ENCODE data around the gene RASL10B. TPM values are rescaled to one million over a fixed set of nuclear protein-coding genes. Genes with fewer than 3 reads are reported as not detected.
A peak's percentile ranks its signal among the peaks of the same experiment; 100 is the strongest.

The RASL10B gene
- total and polyA plus RNA-seq, 2 experiments from 2014 or later = 0.11 to 0.54 TPM

DNA sequence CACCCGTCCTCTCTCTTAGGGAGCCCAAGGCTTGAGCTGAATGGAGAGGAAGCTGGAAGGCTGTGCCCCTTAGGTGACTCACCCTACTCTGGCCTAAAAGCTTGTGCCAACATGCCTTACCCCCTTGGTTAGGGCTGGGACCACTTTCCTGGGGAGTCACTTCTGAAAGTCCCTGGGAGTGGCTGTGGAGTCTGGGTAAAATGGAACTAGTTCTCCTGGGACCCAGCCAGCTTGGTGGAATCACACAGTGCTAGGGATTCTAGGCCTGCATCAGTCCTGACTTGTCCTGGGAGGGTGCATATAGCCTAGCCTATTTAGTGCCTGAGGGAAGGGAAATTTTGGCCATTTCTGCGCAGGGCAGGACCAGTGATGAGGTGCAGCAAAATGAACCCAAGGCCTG, 53.5 kb downstream of the RASL10B start:
- no peaks in the 10 kb centered on the region for H3K9me2 ChIP-seq (ENCODE audit: insufficient read depth)
- 92 to 94% methylated on average over 2 of the region's 2 CpGs for WGBS, 2 experiments (ENCODE audit: low coverage in 1 of 2, low lambda C conversion rate in 2 of 2, missing lambda C conversion rate in 2 of 2)
- H3K9ac ChIP-seq = no peak overlapping the region
- H3K4me2 ChIP-seq (ENCODE audit: unreplicated experiment) = no peak overlapping the region
- no peak overlapping the region for H3K27ac ChIP-seq
- H3K4me1 ChIP-seq (ENCODE audit: insufficient read depth) = peaks cover 40% of the 10 kb centered on the region
- H3K9me3 ChIP-seq (ENCODE audit: low read depth) = no peaks in the 10 kb centered on the region
- H3K36me3 ChIP-seq (ENCODE audit: low read depth) = no peaks in the 10 kb centered on the region
- H3F3A ChIP-seq (ENCODE audit: insufficient read depth) = peaks cover 25% of the 10 kb centered on the region
- DNase-seq = no peak
- no peak overlapping the region for H2AFZ ChIP-seq
- no peak overlapping the region for H3K4me3 ChIP-seq
- H3K27me3 ChIP-seq (replicated peaks; ENCODE audit: insufficient read depth) = peaks cover 18% of the 10 kb centered on the region
- in situ Hi-C loops (cut with MboI) = no loop called here
- H3K79me2 ChIP-seq (ENCODE audit: insufficient read depth) = no peaks in the 10 kb centered on the region
- TF ChIP-seq EZH2phosphoT487 (IDR thresholded peaks at IDR 0.05; ENCODE audit: insufficient read depth, low read depth) (no peak), EZH2 (IDR thresholded peaks at IDR 0.05; ENCODE audit: insufficient read depth, poor library complexity, severe bottlenecking) (no peak)
- no peaks in the 10 kb centered on the region for H4K20me1 ChIP-seq (ENCODE audit: insufficient read depth)

GRCh38 chr17:35786941-35787432, 55.5 kb downstream of the RASL10B start:
- in situ Hi-C loops (cut with MboI) = no loop called here
- no peaks in the 10 kb centered on the region for H3K9me3 ChIP-seq (ENCODE audit: low read depth)
- 90 to 91% methylated on average over 3 of the region's 3 CpGs for WGBS, 2 experiments (ENCODE audit: low coverage in 1 of 2, low lambda C conversion rate in 2 of 2, missing lambda C conversion rate in 2 of 2)
- H3K9ac ChIP-seq = no peak overlapping the region
- H3K4me2 ChIP-seq (ENCODE audit: unreplicated experiment) = no peak overlapping the region
- H3K36me3 ChIP-seq (ENCODE audit: low read depth) = no peaks in the 10 kb centered on the region
- H2AFZ ChIP-seq = no peak overlapping the region
- peaks cover 25% of the 10 kb centered on the region for H3F3A ChIP-seq (ENCODE audit: insufficient read depth)
- no peak for TF ChIP-seq EZH2 (IDR thresholded peaks at IDR 0.05; ENCODE audit: insufficient read depth, poor library complexity, severe bottlenecking)
- TF ChIP-seq EZH2phosphoT487 (IDR thresholded peaks at IDR 0.05; ENCODE audit: insufficient read depth, low read depth) = no peak
- no peaks in the 10 kb centered on the region for H3K9me2 ChIP-seq (ENCODE audit: insufficient read depth)
- no peak overlapping the region for H3K27ac ChIP-seq
- H4K20me1 ChIP-seq (ENCODE audit: insufficient read depth) = no peaks in the 10 kb centered on the region
- no peak overlapping the region for H3K4me3 ChIP-seq
- H3K27me3 ChIP-seq (replicated peaks; ENCODE audit: insufficient read depth) = no peaks in the 10 kb centered on the region; the same call in 1 of the 2 replicates
- DNase-seq = peak; percentile 35
- no peaks in the 10 kb centered on the region for H3K79me2 ChIP-seq (ENCODE audit: insufficient read depth)
- H3K4me1 ChIP-seq (ENCODE audit: insufficient read depth) = peaks cover 40% of the 10 kb centered on the region

GRCh38 chr17:35788477-35789368, 57.3 kb downstream of the RASL10B start:
- TF ChIP-seq EZH2 (IDR thresholded peaks at IDR 0.05; ENCODE audit: insufficient read depth, poor library complexity, severe bottlenecking) (no peak), EZH2phosphoT487 (IDR thresholded peaks at IDR 0.05; ENCODE audit: insufficient read depth, low read depth) (no peak)
- Histone ChIP-seq H3K9me3 (ENCODE audit: low read depth) (no peaks in the 10 kb centered on the region), H2AFZ (peak overlapping the region; percentile 45), H3K4me1 (ENCODE audit: insufficient read depth) (peaks cover 36% of the 10 kb centered on the region), H3K79me2 (ENCODE audit: insufficient read depth) (no peaks in the 10 kb centered on the region), H3K27me3 (replicated peaks; ENCODE audit: insufficient read depth) (0 out of 2 replicates have a peak, but pooled peaks cover 14% of the 10 kb centered on the region), H3K4me2 (ENCODE audit: unreplicated experiment) (peak overlapping the region; percentile 49), H3K27ac (peak overlapping the region; percentile 80), H3F3A (ENCODE audit: insufficient read depth) (peaks cover 25% of the 10 kb centered on the region), H4K20me1 (ENCODE audit: insufficient read depth) (no peaks in the 10 kb centered on the region), H3K4me3 (peak overlapping the region; percentile 9), H3K36me3 (ENCODE audit: low read depth) (no peaks in the 10 kb centered on the region), H3K9ac (peak overlapping the region; percentile 59), H3K9me2 (ENCODE audit: insufficient read depth) (no peaks in the 10 kb centered on the region)
- 0% methylated on average over 2 of the region's 2 CpGs for WGBS, 2 experiments (ENCODE audit: low coverage in 1 of 2, low lambda C conversion rate in 2 of 2, missing lambda C conversion rate in 2 of 2)
- in situ Hi-C loops (cut with MboI) = no loop called here
- DNase-seq = peak; percentile 98

GRCh38 chr17:35790841-35791240, 59.4 kb downstream of the RASL10B start:
- Histone ChIP-seq H3K9me2 (ENCODE audit: insufficient read depth) (no peaks in the 10 kb centered on the region), H3K79me2 (ENCODE audit: insufficient read depth) (no peaks in the 10 kb centered on the region), H3K36me3 (ENCODE audit: low read depth) (no peaks in the 10 kb centered on the region), H3K27ac (no peak overlapping the region), H4K20me1 (ENCODE audit: insufficient read depth) (no peaks in the 10 kb centered on the region), H3K27me3 (replicated peaks; ENCODE audit: insufficient read depth) (peaks cover 28% of the 10 kb centered on the region), H3F3A (ENCODE audit: insufficient read depth) (peaks cover 25% of the 10 kb centered on the region), H3K4me1 (ENCODE audit: insufficient read depth) (peaks cover 32% of the 10 kb centered on the region), H3K9ac (no peak overlapping the region), H3K4me3 (no peak overlapping the region), H3K4me2 (ENCODE audit: unreplicated experiment) (no peak overlapping the region), H2AFZ (no peak overlapping the region), H3K9me3 (ENCODE audit: low read depth) (no peaks in the 10 kb centered on the region)
- TF ChIP-seq EZH2 (IDR thresholded peaks at IDR 0.05; ENCODE audit: insufficient read depth, poor library complexity, severe bottlenecking) (no peak), EZH2phosphoT487 (IDR thresholded peaks at IDR 0.05; ENCODE audit: insufficient read depth, low read depth) (no peak)
- in situ Hi-C loops (cut with MboI) = no loop called here
- 88 to 97% methylated on average over 3 of the region's 3 CpGs for WGBS, 2 experiments (ENCODE audit: low coverage in 1 of 2, low lambda C conversion rate in 2 of 2, missing lambda C conversion rate in 2 of 2)
- DNase-seq = no peak
